RPMI7951 (cell line): Measurements from ENCODE around the gene SIMC1. TPM values are rescaled to one million over a fixed set of nuclear protein-coding genes. Genes with fewer than 3 reads are reported as not detected.
"Not testable (repeated sequence)": the region's sequence is repeated elsewhere in the genome, so short reads cannot be mapped to it uniquely, and the experiment has no call there.

ENCODE experiments used
- DNase-seq: peaks from one replicate; pipeline ENCODE4 v3.0.0-alpha.2; 2012; ENCODE audit warnings: low read depth
- total RNA-seq: library from RNA; depleted of rRNA; stranded (reverse); fragments of >200 nt; shearing (Covaris generic); gene quantifications from 2 replicates; pipeline ENCODE4 v1.2.3, GENCODE V29; 2014

SIMC1 gene
- total RNA-seq, 1 experiment from 2014 or later: 6.4 TPM

GRCh38 chr5:176214466-176215021 lies 23.7 kb upstream of the SIMC1 start:
- not testable (repeated sequence) for DNase-seq

GRCh38 chr5:176216393-176216916 lies 21.8 kb upstream of the SIMC1 start:
- not testable (repeated sequence) for DNase-seq

- not testable (repeated sequence) for DNase-seq
These were observed 21.0 kb upstream of the SIMC1 start for GRCh38 chr5:176217188-176217729.

GRCh38 chr5:176217764-176218163 lies 20.5 kb upstream of the SIMC1 start:
- not testable (repeated sequence) for DNase-seq

- not testable (repeated sequence) for DNase-seq
These were observed 16.2 kb upstream of the SIMC1 start for GRCh38 chr5:176222006-176222405.

- not testable (repeated sequence) for DNase-seq
These were observed 9.9 kb upstream of the SIMC1 start for GRCh38 chr5:176228358-176228757.

- DNase-seq: not testable (repeated sequence)
These were observed 5.0 kb upstream of the SIMC1 start for GRCh38 chr5:176233253-176233652.

- DNase-seq: peak; percentile 42
These were observed 3.1 kb upstream of the SIMC1 start for GRCh38 chr5:176235155-176235554.

GRCh38 chr5:176238645-176239283 lies 540 bp downstream of the SIMC1 start:
- not testable (repeated sequence) for DNase-seq

- DNase-seq: not testable (repeated sequence)
These were observed 1.1 kb downstream of the SIMC1 start for GRCh38 chr5:176239304-176239703.

GRCh38 chr5:176244318-176244717 lies 6.1 kb downstream of the SIMC1 start:
- DNase-seq: not testable (repeated sequence)

- not testable (repeated sequence) for DNase-seq
These were observed 6.8 kb downstream of the SIMC1 start for GRCh38 chr5:176245074-176245473.

GRCh38 chr5:176245489-176245888 lies 7.3 kb downstream of the SIMC1 start:
- not testable (repeated sequence) for DNase-seq

GRCh38 chr5:176250691-176251090 lies 12.5 kb downstream of the SIMC1 start:
- DNase-seq: not testable (repeated sequence)

- not testable (repeated sequence) for DNase-seq
These were observed 13.9 kb downstream of the SIMC1 start for GRCh38 chr5:176252171-176252570.

GRCh38 chr5:176253370-176254065 lies 15.3 kb downstream of the SIMC1 start:
- DNase-seq: not testable (repeated sequence)

- not testable (repeated sequence) for DNase-seq
These were observed 15.8 kb downstream of the SIMC1 start for GRCh38 chr5:176254066-176254393.

- DNase-seq: not testable (repeated sequence)
These were observed 19.8 kb downstream of the SIMC1 start for GRCh38 chr5:176257871-176258505.

- DNase-seq: not testable (repeated sequence)
These were observed 22.5 kb downstream of the SIMC1 start for GRCh38 chr5:176260682-176261081.

GRCh38 chr5:176266448-176266847 lies 28.2 kb downstream of the SIMC1 start:
- DNase-seq: not testable (repeated sequence)

- DNase-seq: not testable (repeated sequence)
These were observed 50.8 kb downstream of the SIMC1 start for GRCh38 chr5:176289018-176289417.
